Pancreas (tissue), 10 donors: ENCODE measurements around the gene NEUROG1. TPM values are rescaled to one million over a fixed set of nuclear protein-coding genes. Genes with fewer than 3 reads are reported as not detected.

Experiments used
- ATAC-seq, 4 donors: fragments of 200-7000 bp; cut with Tn5 transposase; one replicate each; pipeline versions ENCODE4 v1.8.0 to v1.9.1; 2020; ENCODE audit warnings: mild to moderate bottlenecking in 4 of 4, moderate library complexity in 4 of 4
- DNase-seq, 6 donors: peaks; one replicate each; pipeline ENCODE4 v3.0.0-alpha.2; 2020
- FAIRE-seq: peaks from 2 replicates; lab custom pipeline; 2012; peaks lifted over from hg19 to GRCh38; lab: Jason Lieb, UNC
- H3K27ac ChIP-seq, 4 donors: fragments of 200-600 bp; sonication (generic); 1 replicate in 3 of 4; 2 replicates in 1 of 4; pipeline versions ENCODE4 v1.5.0 to v1.8.0; 2020
- H3K27me3 ChIP-seq, 4 donors: fragments of 200-600 bp; one replicate each; pipeline ENCODE4 v1.8.0; 2021
- H3K36me3 ChIP-seq, 3 donors: fragments of 200-600 bp; sonication (generic) in 1 of 3; one replicate each; pipeline versions ENCODE4 v1.5.0 to v1.8.0; 2020 to 2021
- H3K4me1 ChIP-seq, 3 donors: fragments of 200-600 bp; one replicate each; pipeline ENCODE4 v1.8.0; 2021
- H3K4me3 ChIP-seq, 4 donors: fragments of 200-600 bp; sonication (generic) in 2 of 4; one replicate each; pipeline versions ENCODE4 v1.5.0 to v1.8.0; 2020 to 2021
- H3K9me3 ChIP-seq, 4 donors: fragments of 200-600 bp; one replicate each; pipeline ENCODE4 v1.8.0; 2021
- WGBS, 2 donors: extraction: QIAGEN DNeasy Blood & Tissue Kit; methylation state at CpG; one replicate each; pipeline ENCODE4 v1.1.7; 2013; 5-methylcytosine and 5-hydroxymethylcytosine counted together
- intact Hi-C, 3 donors: fragments of 100-400 bp; cut with DNase I; formaldehyde crosslinking; loops; one replicate each; pipeline versions ENCODE4 v1.11.1 to v1.14.2; 2022
- polyA plus RNA-seq, 2 donors: library from polyadenylated mRNA; stranded (reverse); fragments of 200-250 nt; gene quantifications; one replicate each; pipeline ENCODE4 v1.2.3, GENCODE V29; 2013
- total RNA-seq, 6 donors: library from RNA; stranded (reverse); fragmentation: NEBNext Ultra II Directional in 4 of 6; extraction: Animal tissue kit (Norgen Biotek cat#: 25700) in 4 of 6; gene quantifications; one replicate each; pipeline versions ENCODE4 v1.2.1 to v1.2.4, GENCODE V29; 2021 to 2023
- TF ChIP-seq, protein P1 (sequence below), 4 donors: fragments of 200-600 bp; sonication (generic) in 3 of 4; IDR thresholded peaks; one replicate each; pipeline versions ENCODE4 v1.5.0 to v1.8.0; 2021; ENCODE audit warnings: antibody characterized with exemption in 4 of 4
- donor health status: healthy with polysubstance abuse.
- donor health status: DM: no; HTN: no; CAD: no; lungs with moderate emphysema.
- donor health status: DM: no; HTN: no; CAD: no.
- donor health status: control.
- donor health status: control.
- donor health status: Bipolar disorder and iron deficiency.
- donor health status: DM: yes; HTN: yes; CAD: no.
- donor health status: DM: no; HTN: no; CAD: no.
- donor health status: DM: no; HTN: no; CAD: no.
- donor health status: DM: yes; HTN: yes; CAD: no.

NEUROG1 gene
- total and polyA plus RNA-seq, 8 donors = not detected

DNA sequence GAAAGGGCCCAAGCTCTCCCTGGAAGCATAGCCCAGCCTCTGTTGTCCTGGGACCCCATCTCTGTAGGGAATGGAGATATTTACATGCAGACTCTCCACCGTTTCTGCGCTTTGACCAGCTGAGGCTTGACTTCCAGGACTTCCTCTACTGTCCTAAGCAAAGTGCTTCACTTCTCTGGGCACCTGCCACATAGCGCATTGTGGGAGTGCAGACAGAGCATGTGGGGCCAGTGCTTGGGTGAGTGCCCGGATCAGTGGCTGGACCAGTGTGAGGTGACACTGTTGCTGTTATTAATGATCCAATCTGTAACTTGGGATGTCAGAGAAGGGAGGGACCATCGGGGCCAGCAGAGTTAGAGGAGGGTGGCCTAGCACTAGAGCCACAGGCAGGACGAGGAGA, 32.5 kb upstream of the NEUROG1 start:
- ATAC-seq (no peak), FAIRE-seq (no peak), DNase-seq (no peak)
- peaks cover 0 to 3% (median 0%) of the 10 kb centered on the region in 4 donors for H3K27me3 ChIP-seq
- no peaks in the 10 kb centered on the region for H3K4me1 ChIP-seq
- no peaks in the 10 kb centered on the region for H3K36me3 ChIP-seq
- WGBS, 2 donors = 58 to 64% methylated on average over 6 of the region's 6 CpGs
- intact Hi-C loops = loop anchor here in 2 of 3 donors (5.0 to 10.0 kb wide), 2 partner anchors 167 to 259 kb away; no protein-coding TSS in a partner anchor
- no peak overlapping the region for H3K27ac ChIP-seq
- H3K9me3 ChIP-seq = no peaks in the 10 kb centered on the region
- TF ChIP-seq, protein P1, sequence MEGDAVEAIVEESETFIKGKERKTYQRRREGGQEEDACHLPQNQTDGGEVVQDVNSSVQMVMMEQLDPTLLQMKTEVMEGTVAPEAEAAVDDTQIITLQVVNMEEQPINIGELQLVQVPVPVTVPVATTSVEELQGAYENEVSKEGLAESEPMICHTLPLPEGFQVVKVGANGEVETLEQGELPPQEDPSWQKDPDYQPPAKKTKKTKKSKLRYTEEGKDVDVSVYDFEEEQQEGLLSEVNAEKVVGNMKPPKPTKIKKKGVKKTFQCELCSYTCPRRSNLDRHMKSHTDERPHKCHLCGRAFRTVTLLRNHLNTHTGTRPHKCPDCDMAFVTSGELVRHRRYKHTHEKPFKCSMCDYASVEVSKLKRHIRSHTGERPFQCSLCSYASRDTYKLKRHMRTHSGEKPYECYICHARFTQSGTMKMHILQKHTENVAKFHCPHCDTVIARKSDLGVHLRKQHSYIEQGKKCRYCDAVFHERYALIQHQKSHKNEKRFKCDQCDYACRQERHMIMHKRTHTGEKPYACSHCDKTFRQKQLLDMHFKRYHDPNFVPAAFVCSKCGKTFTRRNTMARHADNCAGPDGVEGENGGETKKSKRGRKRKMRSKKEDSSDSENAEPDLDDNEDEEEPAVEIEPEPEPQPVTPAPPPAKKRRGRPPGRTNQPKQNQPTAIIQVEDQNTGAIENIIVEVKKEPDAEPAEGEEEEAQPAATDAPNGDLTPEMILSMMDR (IDR thresholded peaks at IDR 0.05) = no peak
- no peak overlapping the region for H3K4me3 ChIP-seq

GRCh38 chr5:135567661-135568060, 31.9 kb upstream of the NEUROG1 start:
- ATAC-seq (no peak), DNase-seq (no peak), FAIRE-seq (no peak)
- no peaks in the 10 kb centered on the region for H3K4me1 ChIP-seq
- H3K4me3 ChIP-seq = no peak overlapping the region
- H3K36me3 ChIP-seq = no peaks in the 10 kb centered on the region
- TF ChIP-seq, protein P1 (IDR thresholded peaks at IDR 0.05) = no peak
- H3K27ac ChIP-seq = no peak overlapping the region
- H3K9me3 ChIP-seq = no peaks in the 10 kb centered on the region
- intact Hi-C loops = loop anchor here in 2 of 3 donors (5.0 to 10.0 kb wide), 2 partner anchors 167 to 260 kb away; no protein-coding TSS in a partner anchor
- H3K27me3 ChIP-seq = peaks cover 0 to 3% (median 0%) of the 10 kb centered on the region in 4 donors
- whole genome bisulfite sequencing, 2 donors = 69 to 83% methylated on average over 4 of the region's 4 CpGs

DNA sequence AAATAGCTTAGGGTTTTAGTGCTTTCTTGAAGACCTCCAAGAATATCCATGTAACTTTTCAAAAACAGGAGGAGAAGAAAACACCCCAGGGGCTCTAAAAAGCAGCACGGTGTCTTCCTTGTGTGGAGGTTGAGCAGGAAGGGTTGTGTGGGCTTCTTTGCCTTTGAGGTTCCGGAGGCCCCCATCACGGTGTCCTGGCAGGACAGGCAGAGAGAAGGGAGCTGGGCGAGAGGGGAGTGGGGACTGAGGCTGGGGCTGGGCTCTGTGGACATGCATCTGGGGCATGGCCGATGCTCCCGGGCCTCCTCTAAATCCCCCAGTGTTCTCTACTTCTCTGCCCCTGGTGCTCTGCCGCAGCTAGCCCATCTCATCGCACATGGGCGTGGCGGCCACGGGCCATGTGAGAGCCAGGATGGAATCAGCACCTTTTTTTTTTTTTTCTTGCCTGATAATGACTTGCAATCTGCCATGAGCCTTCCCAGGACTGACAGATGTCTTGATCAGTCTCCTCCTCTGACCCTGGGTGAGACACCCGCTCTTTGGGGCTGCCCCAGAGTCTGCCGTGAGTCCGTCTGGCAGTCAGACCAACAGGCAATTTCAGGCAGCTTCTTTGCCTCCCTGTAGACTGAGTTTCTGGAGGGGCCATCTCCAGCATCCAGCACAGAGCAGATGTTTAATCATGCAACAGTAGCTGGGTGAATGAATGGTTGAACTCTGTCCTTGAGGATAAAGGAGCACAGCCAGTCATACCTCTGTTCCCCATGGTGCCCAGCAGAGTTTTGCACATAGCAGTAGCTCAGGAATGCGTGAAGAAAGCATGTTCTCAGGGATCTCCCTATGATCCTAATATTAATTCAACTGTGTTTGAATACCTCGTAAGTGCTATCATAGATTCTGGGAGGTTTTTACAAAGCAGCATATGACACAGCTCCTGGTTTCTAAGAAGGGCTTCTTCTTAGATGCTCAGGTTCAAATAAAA, 30.9 kb upstream of the NEUROG1 start:
- ATAC-seq (peak in 1 of 4 donors; percentile 22), FAIRE-seq (no peak), DNase-seq (no peak)
- Histone ChIP-seq H3K27me3 (peaks cover 0 to 3% (median 0%) of the 10 kb centered on the region in 4 donors), H3K4me3 (no peak overlapping the region), H3K27ac (no peak overlapping the region), H3K9me3 (no peaks in the 10 kb centered on the region), H3K4me1 (no peaks in the 10 kb centered on the region), H3K36me3 (no peaks in the 10 kb centered on the region)
- intact Hi-C loops = loop anchor here in 2 of 3 donors (5.0 to 10.0 kb wide), 2 partner anchors 168 to 261 kb away; no protein-coding TSS in a partner anchor
- TF ChIP-seq, protein P1 (IDR thresholded peaks at IDR 0.05) = peak in 1 of 4 donors; percentile 1
- 64 to 73% methylated on average over 16 of the region's 16 CpGs for WGBS, 2 donors

- ATAC-seq (peak; percentile 80 to 95 (median 88)), FAIRE-seq (no peak), DNase-seq (peak; percentile 41 to 94 (median 78))
- Histone ChIP-seq H3K4me1 (no peaks in the 10 kb centered on the region), H3K36me3 (no peaks in the 10 kb centered on the region), H3K9me3 (no peaks in the 10 kb centered on the region), H3K27me3 (peaks cover 0 to 3% (median 0%) of the 10 kb centered on the region in 4 donors), H3K27ac (no peak overlapping the region), H3K4me3 (no peak overlapping the region)
- WGBS, 2 donors = 20 to 23% methylated on average over 16 of the region's 16 CpGs
- intact Hi-C loops = loop anchor here in 2 of 3 donors (5.0 to 10.0 kb wide), 2 partner anchors 169 to 261 kb away; no protein-coding TSS in a partner anchor
- TF ChIP-seq, protein P1 (IDR thresholded peaks at IDR 0.05) = peak; percentile 68 to 90 (median 88)
Observed at GRCh38 chr5:135565725-135566421, 30.1 kb upstream of the NEUROG1 start.
